Activated CD8-positive, alpha-beta memory T cell treated with anti-CD3 and anti-CD28 coated beads, Interleukin-2, amount 50 U/mL, for 24 hours (primary cell): ENCODE results near the gene ZBTB14.

Source experiments
- DNase-seq: peaks from one replicate; pipeline ENCODE4 v3.0.0-alpha.2; 2020; ENCODE audit errors: extremely low read depth

The ZBTB14 gene

DNA sequence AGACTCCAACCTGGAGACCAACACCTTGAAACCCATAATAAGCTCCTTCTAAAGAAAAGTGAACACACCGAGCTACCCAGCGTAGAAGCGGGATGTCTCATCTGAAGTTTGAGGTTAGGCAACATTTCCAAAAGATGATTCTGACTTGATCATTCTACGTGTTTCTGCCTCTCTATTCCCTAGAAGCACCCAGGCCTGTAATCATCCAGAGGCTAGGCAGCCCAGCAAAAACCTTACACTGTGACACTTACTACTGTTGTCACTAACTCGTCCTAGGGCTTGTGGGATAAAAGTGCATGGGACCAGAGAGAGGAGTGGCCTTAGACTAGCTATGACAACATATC lies 1.4 kb downstream of the ZBTB14 start:
- DNase-seq = no peak

DNA sequence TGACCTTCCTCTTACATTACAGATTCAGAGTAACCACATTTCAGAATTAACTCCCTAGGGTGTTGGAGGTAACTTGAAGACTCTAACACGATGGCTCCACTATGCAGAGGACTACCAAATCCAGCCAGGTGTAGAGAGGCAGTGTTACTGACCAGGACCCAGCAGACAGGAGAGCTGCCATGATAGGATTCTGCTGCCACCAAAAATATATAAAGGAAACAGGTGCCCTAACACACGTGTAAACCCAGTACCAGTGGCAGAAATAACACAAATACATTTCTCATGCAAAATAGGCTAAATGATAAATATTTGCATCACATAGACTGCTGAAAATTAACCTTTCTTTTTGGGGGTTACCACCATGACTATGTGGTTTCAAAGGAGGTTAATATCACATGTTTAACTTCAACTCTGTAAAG lies 7.0 kb downstream of the ZBTB14 start:
- DNase-seq = no peak

DNA sequence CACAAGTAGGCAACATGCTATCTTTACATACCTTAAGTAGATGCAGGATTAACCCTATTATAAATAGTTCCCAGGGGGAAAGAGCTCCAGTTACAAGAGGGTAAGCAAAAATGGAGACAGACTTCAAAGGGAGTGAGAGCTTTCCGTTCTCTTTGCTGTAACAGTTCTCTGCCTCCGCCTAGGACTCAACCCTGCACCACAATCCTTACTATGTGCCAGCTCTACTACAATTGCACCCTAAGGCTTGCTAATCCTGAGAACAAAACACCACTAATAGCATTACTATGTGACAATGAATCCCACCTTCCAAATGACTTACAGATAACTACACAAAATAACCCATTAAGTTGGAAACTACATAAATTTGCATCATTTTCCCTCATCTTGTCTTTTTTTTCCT lies 7.7 kb downstream of the ZBTB14 start:
- DNase-seq = no peak

DNA sequence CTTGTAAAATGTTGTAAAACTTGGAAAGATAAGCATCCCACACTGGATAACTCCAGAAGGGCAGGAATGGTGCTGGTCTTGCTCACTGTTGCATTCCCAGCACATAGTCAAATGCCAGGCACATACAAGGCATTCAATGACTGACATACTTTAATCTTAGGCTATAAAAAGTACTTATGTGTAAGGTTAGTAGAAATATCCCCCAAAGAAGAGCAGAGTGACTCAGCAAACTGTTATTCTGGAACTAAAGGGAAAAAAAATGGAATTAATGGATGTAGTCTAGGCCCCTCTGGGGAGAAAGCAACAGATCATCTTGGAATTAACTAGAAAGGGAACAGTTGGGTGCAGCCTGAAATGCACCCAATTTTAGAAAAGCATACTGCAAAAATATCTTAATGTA lies 9.0 kb downstream of the ZBTB14 start:
- DNase-seq = no peak

DNA sequence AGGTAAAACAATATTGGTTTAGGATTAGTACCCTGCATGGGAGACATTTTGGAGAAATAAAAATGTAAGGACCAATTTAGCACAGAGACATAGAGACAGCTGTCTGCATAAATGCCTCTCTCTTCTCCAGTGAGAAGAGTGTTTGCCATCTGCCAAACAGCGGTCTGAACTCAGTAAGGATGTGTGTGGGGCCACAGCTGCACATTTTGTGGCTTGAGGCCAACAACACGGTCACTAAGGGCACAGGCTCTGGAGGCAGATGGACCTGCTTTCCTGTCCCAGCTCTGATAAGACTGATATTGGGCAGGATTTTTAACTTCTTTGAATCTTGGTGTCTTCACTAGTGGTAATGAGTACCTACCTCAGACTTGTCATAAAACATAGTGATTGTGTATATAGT lies 10.2 kb downstream of the ZBTB14 start:
- DNase-seq = no peak

DNA sequence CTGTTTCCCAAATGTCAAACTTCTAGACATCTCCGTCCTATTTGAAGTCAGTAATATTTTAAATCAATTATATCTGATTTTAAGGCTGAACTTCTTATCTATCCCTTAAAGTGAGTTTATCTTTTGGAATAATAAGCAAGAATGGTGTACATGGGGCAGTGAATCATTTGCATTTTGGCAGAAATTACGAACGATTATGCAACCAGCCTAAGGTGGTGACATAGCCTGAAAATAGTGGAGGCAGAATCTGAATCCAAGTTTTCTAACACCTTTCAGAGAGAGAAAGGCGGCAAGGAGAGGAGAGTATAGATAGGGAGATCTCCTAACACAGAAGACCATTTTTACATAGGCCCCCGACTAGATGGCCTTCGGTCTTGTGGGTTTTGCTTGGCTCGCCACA lies 10.7 kb downstream of the ZBTB14 start:
- DNase-seq = no peak

DNA sequence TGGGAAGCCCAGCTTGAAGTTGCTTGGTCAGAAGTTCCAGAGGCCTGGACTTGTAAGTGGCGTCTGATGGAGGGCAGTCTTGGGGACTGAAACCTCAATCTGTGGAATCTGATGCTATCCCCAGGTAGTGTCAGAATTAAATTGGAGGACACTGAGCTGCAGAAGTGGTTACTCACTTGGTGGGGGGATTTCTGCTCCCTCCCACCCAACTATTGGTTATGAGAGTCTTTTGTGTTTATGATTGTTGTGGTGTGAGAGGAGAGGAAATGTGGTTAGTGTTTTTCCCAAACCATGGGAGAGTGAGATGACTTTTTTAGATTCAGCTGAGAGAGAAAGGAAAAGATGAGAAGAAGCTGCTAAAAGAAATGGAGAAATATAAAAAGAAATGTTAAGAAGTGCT lies 12.8 kb downstream of the ZBTB14 start:
- no peak for DNase-seq

DNA sequence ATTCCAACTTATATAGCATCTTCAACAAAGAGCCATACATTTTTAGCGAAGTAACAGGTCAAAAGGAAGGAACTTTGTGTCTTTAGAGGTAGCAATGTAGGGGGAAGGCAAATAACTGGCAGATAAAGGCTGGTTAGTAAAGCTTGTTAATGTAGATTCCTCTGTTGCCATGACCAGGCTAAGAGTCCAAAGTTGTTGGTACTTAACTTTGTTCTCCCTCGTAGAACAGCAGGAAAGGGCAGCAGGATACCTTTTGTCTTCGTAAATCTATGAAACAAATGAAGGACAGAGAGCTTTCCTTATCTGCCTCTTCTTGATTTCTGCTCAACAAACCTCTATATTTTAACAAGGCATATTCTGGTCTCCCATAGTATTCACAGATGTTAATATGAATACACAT lies 18.6 kb downstream of the ZBTB14 start:
- no peak for DNase-seq

DNA sequence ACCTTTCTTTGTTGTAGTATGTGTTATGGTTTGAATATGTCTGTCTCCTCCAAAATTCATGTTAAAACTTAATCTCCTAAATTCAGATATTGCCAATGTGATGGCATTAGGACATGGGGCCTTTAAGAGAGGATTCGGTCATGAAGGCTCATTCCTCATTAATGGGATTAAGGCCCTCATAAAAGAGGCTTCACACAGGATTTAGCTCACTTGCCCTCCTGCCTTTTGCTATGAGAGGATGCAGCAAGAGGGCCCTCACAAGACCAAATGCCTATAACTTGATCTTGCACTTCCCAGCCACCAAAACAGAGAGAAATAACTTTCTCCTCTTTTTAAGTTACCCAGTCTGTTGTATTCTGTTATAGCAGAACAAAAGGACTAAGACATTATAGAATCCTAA lies 19.7 kb downstream of the ZBTB14 start:
- DNase-seq = no peak

DNA sequence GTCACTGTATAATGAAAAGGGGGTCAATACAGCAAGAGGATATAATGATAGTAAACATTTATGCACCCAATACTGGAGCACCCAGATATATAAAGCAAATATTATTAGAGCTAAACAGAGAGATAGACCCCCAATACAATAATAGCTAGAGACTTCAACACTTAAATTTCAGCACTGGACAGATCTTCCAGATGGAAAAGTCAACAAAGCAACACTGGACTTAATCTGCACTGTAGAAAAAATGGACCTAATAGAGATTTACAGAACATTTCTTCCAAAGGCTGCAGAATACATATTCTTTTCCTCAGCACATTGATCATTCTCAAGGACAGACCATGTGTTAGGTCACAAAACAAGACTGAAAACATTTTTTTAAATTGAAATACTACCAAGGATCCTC lies 26.7 kb downstream of the ZBTB14 start:
- no peak for DNase-seq

DNA sequence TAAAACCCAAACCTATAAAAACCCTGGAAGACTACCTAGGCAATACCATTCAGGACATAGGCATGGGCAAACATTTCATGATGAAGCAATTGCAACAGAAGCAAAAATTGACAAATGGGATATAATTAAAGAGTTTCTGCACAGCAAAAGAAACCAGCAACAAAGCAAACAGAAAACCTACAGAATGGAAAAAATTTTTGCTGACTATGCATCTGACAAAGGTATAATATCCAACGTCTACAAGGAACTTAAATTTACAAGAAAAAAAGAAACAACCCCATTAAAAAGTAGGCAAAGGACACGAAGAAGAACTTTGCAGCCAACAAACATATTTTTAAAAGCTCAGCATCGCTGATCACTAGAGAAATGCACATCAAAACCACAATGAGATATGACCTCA lies 28.8 kb downstream of the ZBTB14 start:
- no peak for DNase-seq

DNA sequence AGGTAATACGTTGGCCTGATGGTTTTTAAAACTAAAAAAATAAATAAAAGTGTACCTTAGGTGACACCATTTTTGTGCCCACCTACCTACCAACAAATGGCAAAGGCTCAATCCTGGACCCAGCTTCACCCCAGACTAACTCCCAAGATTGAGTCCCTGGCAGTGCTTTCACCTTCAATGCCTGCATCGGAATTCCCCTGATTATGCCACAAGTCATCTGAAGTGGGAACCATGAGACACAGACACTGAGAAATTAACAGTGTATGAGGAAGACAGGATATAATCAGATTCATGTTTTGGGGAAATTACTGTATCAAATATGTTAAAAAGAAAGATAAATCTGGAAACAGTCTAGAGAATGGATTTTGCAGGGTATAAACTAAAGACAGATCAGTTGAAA lies 41.6 kb downstream of the ZBTB14 start:
- DNase-seq = no peak

DNA sequence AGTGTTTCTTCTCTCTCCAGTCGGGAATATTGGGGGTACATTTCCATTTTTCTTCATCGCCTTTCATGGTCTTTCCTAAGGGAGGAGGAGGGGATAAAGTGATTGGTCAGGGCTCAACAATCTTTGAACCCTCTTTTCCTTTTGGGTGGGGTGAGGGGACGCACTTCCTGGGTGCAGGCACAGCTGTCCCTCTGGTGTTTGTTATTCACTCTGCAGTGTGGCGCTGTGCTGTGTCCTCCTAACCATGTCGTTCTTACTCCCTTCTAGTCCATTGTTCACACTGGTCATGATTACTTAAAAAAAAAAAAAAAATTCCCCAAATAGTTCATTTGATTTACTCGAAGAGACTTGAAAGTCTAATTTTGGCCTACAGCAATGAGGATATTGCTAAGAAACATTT lies 44.4 kb downstream of the ZBTB14 start:
- no peak for DNase-seq

DNA sequence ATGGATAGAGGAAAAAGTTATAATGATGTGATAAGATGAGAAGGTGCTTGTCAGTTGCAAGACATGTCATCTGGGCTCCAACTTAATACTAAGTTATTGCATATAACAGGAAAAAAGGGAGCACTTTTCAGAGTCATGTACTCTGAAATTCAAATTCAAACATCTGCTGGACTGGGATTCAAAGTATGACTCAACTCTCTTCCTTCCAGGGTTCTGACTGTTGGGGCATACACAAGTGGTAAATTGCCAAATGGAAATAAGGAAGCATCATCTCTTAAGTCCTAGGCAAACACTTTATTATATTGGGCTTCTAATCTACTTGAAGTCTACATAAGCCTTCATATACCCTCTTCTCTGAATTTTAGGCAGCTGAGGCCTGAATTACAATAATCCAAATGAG lies 44.9 kb downstream of the ZBTB14 start:
- no peak for DNase-seq

DNA sequence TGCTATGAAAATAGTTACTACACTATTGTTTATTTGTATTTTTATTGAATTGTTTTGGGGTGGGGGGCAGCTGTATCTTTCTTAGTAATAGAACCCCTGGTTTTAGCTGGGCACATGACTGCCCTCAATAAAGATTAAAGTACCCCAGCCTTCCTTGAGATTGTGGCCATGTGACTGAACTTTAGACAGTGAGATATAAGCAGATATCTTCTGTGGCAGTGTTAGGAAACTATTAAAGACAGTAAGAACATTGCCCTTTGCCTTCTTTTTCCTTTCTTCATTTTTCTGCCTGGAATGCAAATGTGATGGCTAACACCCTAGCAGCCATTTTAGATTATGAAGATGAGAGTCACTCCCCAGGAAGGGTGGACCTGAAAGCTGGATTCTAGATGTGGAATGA lies 50.6 kb downstream of the ZBTB14 start:
- DNase-seq = no peak

DNA sequence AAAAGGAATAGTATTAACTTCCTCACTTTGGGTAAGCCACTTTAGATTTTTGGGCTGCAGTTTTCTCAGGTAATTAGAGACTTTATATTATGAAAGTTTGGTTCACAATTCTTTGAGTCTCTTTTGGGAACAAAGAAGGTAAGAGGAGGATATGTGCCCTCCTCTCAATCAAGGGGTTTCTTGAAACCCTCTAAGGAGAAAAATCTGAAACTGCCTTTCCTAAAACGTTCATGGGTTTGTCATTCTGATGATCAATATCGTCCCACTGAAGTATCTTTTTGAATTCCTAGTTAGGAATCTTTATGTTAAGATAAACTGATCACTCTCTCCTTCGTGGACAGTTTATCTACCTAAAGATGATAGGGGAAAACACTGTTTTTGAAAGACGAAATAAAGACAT lies 56.1 kb downstream of the ZBTB14 start:
- DNase-seq = no peak
